ENCODE data around the gene BACH2.

- TF ChIP-seq CTCF (IDR thresholded peaks at IDR 0.05) (no peak), EZH2 (IDR thresholded peaks at IDR 0.05) (no peak)
These were observed 69.4 kb downstream of the BACH2 start for GRCh38 chr6:90227213-90227612.

Data from neural progenitor cell (in vitro differentiated cells).